Measurements from ENCODE around the gene ZNF132.

DNA sequence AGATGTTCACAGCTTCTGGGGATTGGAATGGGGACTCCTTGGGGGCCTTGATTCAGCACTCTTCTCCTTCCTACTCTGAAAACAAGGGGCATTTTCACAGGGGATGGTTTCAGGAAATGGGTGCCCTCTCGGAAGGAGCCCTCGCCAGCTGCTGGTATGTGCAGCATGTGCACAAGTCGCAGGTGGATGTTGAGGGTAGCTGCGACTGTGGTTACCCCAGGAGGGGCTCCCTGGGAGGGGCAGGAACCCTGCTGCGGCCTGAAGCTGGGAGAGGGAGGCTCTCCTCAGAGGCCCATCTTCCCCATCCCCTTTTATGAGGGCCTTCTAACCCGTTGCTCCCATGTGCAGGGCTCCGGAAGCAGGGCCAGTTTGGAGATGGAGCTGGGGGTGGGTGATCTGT, 42.4 kb upstream of the ZNF132 start:
- TF ChIP-seq, protein P1, sequence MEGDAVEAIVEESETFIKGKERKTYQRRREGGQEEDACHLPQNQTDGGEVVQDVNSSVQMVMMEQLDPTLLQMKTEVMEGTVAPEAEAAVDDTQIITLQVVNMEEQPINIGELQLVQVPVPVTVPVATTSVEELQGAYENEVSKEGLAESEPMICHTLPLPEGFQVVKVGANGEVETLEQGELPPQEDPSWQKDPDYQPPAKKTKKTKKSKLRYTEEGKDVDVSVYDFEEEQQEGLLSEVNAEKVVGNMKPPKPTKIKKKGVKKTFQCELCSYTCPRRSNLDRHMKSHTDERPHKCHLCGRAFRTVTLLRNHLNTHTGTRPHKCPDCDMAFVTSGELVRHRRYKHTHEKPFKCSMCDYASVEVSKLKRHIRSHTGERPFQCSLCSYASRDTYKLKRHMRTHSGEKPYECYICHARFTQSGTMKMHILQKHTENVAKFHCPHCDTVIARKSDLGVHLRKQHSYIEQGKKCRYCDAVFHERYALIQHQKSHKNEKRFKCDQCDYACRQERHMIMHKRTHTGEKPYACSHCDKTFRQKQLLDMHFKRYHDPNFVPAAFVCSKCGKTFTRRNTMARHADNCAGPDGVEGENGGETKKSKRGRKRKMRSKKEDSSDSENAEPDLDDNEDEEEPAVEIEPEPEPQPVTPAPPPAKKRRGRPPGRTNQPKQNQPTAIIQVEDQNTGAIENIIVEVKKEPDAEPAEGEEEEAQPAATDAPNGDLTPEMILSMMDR (IDR thresholded peaks at IDR 0.05), result no peak
- TF ChIP-seq EP300 (IDR thresholded peaks at IDR 0.05) (no peak), POLR2A (IDR thresholded peaks at IDR 0.05; ENCODE audit: low read depth) (no peak)

Measured in esophagus muscularis mucosa (tissue), 4 donors.